CD4-positive, alpha-beta T cell (primary cell): Measurements from ENCODE around the gene CBFA2T3. TPM values are rescaled to one million over a fixed set of nuclear protein-coding genes. Genes with fewer than 3 reads are reported as not detected.

ENCODE experiments used
- ATAC-seq: fragments of 200-7000 bp; cut with Tn5 transposase; one replicate; pipeline ENCODE4 v1.10.0; 2022; ENCODE audit warnings: mild to moderate bottlenecking; ENCODE audit not compliant: poor library complexity
- CTCF ChIA-PET: fragments of 350-600 bp; sonication (Branson Sonifier 250); formaldehyde crosslinking; loops from one replicate; lab custom pipeline; 2021; ENCODE audit warnings: antibody characterized with exemption, inconsistent platforms; lab: Charles Lee
- POLR2A ChIA-PET: fragments of 350-600 bp; sonication (Branson Sonifier 250); formaldehyde crosslinking; loops from one replicate; lab custom pipeline; 2021; ENCODE audit warnings: antibody characterized with exemption, inconsistent platforms; lab: Charles Lee
- DNase-seq, 14 experiments: peaks; one replicate each; pipeline ENCODE4 v3.0.0-alpha.2; 2013 to 2020; ENCODE audit warnings: mixed read lengths in 2 of 14
- H3K27ac ChIP-seq, 2 donors: one replicate each; pipeline versions ENCODE4 v1.5.1 to v1.7.0; 2013; ENCODE audit warnings: low read length in 2 of 2, low read depth in 1 of 2, mild to moderate bottlenecking in 1 of 2
- H3K27me3 ChIP-seq, 2 experiments: 1 replicate in 1 of 2; 2 replicates in 1 of 2; pipeline versions ENCODE4 v1.6.1 to v1.7.0; 2013; ENCODE audit warnings: low read length in 2 of 2, control low read depth in 1 of 2, mild to moderate bottlenecking in 1 of 2, moderate library complexity in 1 of 2; ENCODE audit not compliant: insufficient read depth in 2 of 2, control insufficient read depth in 1 of 2
- H3K36me3 ChIP-seq: one replicate; pipeline ENCODE4 v1.6.1; 2013; ENCODE audit warnings: low read length, control low read depth; ENCODE audit not compliant: insufficient read depth
- H3K4me1 ChIP-seq: one replicate; pipeline ENCODE4 v1.6.1; 2013; ENCODE audit warnings: low read length, control low read depth; ENCODE audit not compliant: insufficient read depth
- H3K4me3 ChIP-seq: one replicate; pipeline ENCODE4 v1.5.1; 2013; ENCODE audit warnings: mild to moderate bottlenecking, low read length, moderate library complexity
- H3K9me3 ChIP-seq, 2 experiments: 1 replicate in 1 of 2; 2 replicates in 1 of 2; pipeline versions ENCODE4 v1.6.1 to v1.7.0; 2013; ENCODE audit warnings: low read length in 2 of 2, mild to moderate bottlenecking in 2 of 2, control low read depth in 1 of 2, moderate library complexity in 1 of 2; ENCODE audit not compliant: control insufficient read depth in 1 of 2, insufficient read depth in 1 of 2
- H3K27ac Mint-ChIP-seq: one replicate; pipeline ENCODE4 v1.8.0; 2020; ENCODE audit warnings: mixed read lengths
- H3K27me3 Mint-ChIP-seq: one replicate; pipeline ENCODE4 v1.8.0; 2021; ENCODE audit warnings: mixed read lengths
- H3K36me3 Mint-ChIP-seq: one replicate; pipeline ENCODE4 v1.8.0; 2021; ENCODE audit warnings: low read depth, mixed read lengths
- H3K4me1 Mint-ChIP-seq: one replicate; pipeline ENCODE4 v1.8.0; 2021; ENCODE audit warnings: low read depth, mixed read lengths
- H3K4me3 Mint-ChIP-seq: one replicate; pipeline ENCODE4 v1.8.0; 2020; ENCODE audit warnings: mild to moderate bottlenecking, mixed read lengths
- H3K9me3 Mint-ChIP-seq: one replicate; pipeline ENCODE4 v1.8.0; 2020; ENCODE audit warnings: mixed read lengths
- CTCF ChIP-seq: fragments of 200-600 bp; IDR thresholded peaks from one replicate; pipeline ENCODE4 v1.8.0; 2022; ENCODE audit warnings: antibody characterized with exemption, mild to moderate bottlenecking
- intact Hi-C, 2 experiments: fragments of 100-400 bp; cut with DNase I in 1 of 2; cut with micrococcal nuclease in 1 of 2; formaldehyde crosslinking; loops; one replicate each; pipeline versions ENCODE4 v1.15.1 to v1.9.0; 2023 to 2025; cut with DNase I, micrococcal nuclease
- total RNA-seq, 174 experiments: library from RNA in 2 of 174; stranded (reverse) in 2 of 174; gene quantifications; one replicate each; pipeline ENCODE4 v1.2.3 and lab custom pipeline; 2021 to 2026

CBFA2T3 gene
- total RNA-seq, 2 experiments from 2014 or later, result 0.80 to 1.6 TPM

- Mint-ChIP-seq H3K9me3 (no peaks in the 10 kb centered on the region), H3K4me3 (no peak overlapping the region), H3K36me3 (no peaks in the 10 kb centered on the region), H3K27ac (no peak overlapping the region), H3K4me1 (peaks cover 10% of the 10 kb centered on the region), H3K27me3 (no peaks in the 10 kb centered on the region)
- H3K9me3 ChIP-seq, result peaks cover 0 to 14% of the 10 kb centered on the region in 2 experiments
- no peak overlapping the region for H3K27ac ChIP-seq
- ATAC-seq (no peak), DNase-seq (no peak)
- intact Hi-C loops, result no loop called here
- POLR2A ChIA-PET, result no interaction called here
- H3K4me3 ChIP-seq, result no peak overlapping the region
- H3K27me3 ChIP-seq, result peaks cover 0 to 2% of the 10 kb centered on the region in 2 experiments
- CTCF ChIA-PET, result no interaction called here
- peaks cover 17% of the 10 kb centered on the region for H3K4me1 ChIP-seq
- TF ChIP-seq CTCF, result no peak
- H3K36me3 ChIP-seq, result no peaks in the 10 kb centered on the region
Observed at GRCh38 chr16:88991813-88992350, 14.9 kb upstream of the CBFA2T3 start.

GRCh38 chr16:88989852-88990547 is 13.0 kb upstream of the CBFA2T3 start:
- Histone ChIP-seq H3K9me3 (peaks cover 0 to 5% of the 10 kb centered on the region in 2 experiments), H3K27ac (no peak overlapping the region), H3K36me3 (no peaks in the 10 kb centered on the region), H3K4me1 (peaks cover 17% of the 10 kb centered on the region), H3K4me3 (no peak overlapping the region), H3K27me3 (peaks cover 0 to 2% of the 10 kb centered on the region in 2 experiments)
- H3K4me3 Mint-ChIP-seq, result no peak overlapping the region
- ChIA-PET POLR2A (no interaction called here), CTCF (no interaction called here)
- intact Hi-C loops, result no loop called here
- peaks cover 7% of the 10 kb centered on the region for H3K4me1 Mint-ChIP-seq
- TF ChIP-seq CTCF, result no peak
- H3K9me3 Mint-ChIP-seq, result no peaks in the 10 kb centered on the region
- H3K27me3 Mint-ChIP-seq, result no peaks in the 10 kb centered on the region
- H3K27ac Mint-ChIP-seq, result no peak overlapping the region
- ATAC-seq (no peak), DNase-seq (no peak)
- H3K36me3 Mint-ChIP-seq, result no peaks in the 10 kb centered on the region

- DNase-seq (no peak), ATAC-seq (no peak)
- H3K4me3 ChIP-seq, result no peak overlapping the region
- no peak for TF ChIP-seq CTCF
- ChIA-PET CTCF (no interaction called here), POLR2A (no interaction called here)
- Mint-ChIP-seq H3K27me3 (no peaks in the 10 kb centered on the region), H3K4me3 (no peak overlapping the region), H3K27ac (no peak overlapping the region), H3K9me3 (no peaks in the 10 kb centered on the region), H3K4me1 (no peaks in the 10 kb centered on the region), H3K36me3 (no peaks in the 10 kb centered on the region)
- peaks cover 0 to 5% of the 10 kb centered on the region in 2 experiments for H3K9me3 ChIP-seq
- peaks cover 0 to 2% of the 10 kb centered on the region in 2 experiments for H3K27me3 ChIP-seq
- no peak overlapping the region for H3K27ac ChIP-seq
- no peaks in the 10 kb centered on the region for H3K36me3 ChIP-seq
- peaks cover 16% of the 10 kb centered on the region for H3K4me1 ChIP-seq
- intact Hi-C loops, result no loop called here
Observed at GRCh38 chr16:88988980-88989811, 12.2 kb upstream of the CBFA2T3 start.
